NB4 (cell line): ENCODE results near the gene OR52W1.

ENCODE experiments used
- CTCF ChIP-seq: IDR thresholded peaks from one replicate; pipeline ENCODE4 v1.5.1; 2012; ENCODE audit warnings: low read depth, low read length
- MYC ChIP-seq: IDR thresholded peaks from 2 replicates; pipeline ENCODE4 v1.6.1; 2011; ENCODE audit warnings: low read depth, low read length
- POLR2A ChIP-seq: IDR thresholded peaks from 2 replicates; pipeline ENCODE4 v1.6.1; 2011; ENCODE audit warnings: mild to moderate bottlenecking; ENCODE audit not compliant: insufficient read length; ENCODE audit errors: extremely low read depth
- TF ChIP-seq, protein P1 (sequence below): IDR thresholded peaks from 2 replicates; pipeline ENCODE4 v1.6.1; 2011; ENCODE audit warnings: low read depth, low read length

DNA sequence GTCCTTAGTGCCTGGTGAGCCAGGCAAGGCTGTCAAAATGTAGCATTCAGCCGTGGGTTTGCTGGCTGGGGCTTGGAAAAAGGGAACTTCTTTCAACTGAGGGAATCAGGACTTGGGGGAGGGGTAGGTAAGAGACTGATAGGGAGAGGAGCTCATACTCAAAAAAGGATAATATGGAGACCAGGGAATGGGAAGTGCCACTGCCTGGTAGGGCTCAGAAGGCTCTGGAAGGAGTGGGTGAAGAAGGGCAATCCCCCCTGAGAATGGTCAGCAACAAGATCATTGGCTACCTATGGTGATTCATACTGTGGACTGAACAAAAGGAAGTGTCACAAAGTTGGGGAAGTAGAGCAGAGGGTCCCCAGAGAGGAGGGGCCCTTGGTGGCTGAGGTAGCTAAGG, 41.8 kb downstream of the OR52W1 start:
- TF ChIP-seq POLR2A (no peak), CTCF (no peak), MYC (no peak)
- TF ChIP-seq, protein P1, sequence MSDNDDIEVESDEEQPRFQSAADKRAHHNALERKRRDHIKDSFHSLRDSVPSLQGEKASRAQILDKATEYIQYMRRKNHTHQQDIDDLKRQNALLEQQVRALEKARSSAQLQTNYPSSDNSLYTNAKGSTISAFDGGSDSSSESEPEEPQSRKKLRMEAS: no peak
